HG02840 (cell line): ENCODE measurements around the gene NPNT.
"Not testable (repeated sequence)": the region's sequence is repeated elsewhere in the genome, so short reads cannot be mapped to it uniquely, and the experiment has no call there.

ENCODE experiments used
- ATAC-seq: cut with Tn5 transposase; IDR thresholded peaks from one replicate; pipeline ENCODE4 v1.9.1; 2021; ENCODE audit warnings: mild to moderate bottlenecking, moderate library complexity, moderate number of reproducible peaks; ENCODE audit not compliant: unreplicated experiment, low FRiP score

The NPNT gene

GRCh38 chr4:105894660-105895582, at the start of gene NPNT:
TSS of gene NPNT (plus strand) at chr4:105895471. CDS start at chr4:105895653, 182 bp downstream.
- ATAC-seq: no peak

- no peak for ATAC-seq
These were observed 49.7 kb upstream of the NPNT start for GRCh38 chr4:105845559-105845958.

- not testable (repeated sequence) for ATAC-seq
These were observed 46.9 kb upstream of the NPNT start for GRCh38 chr4:105848359-105848758.

GRCh38 chr4:105851196-105851595, 44.1 kb upstream of the NPNT start:
- ATAC-seq: no peak

- ATAC-seq: not testable (repeated sequence)
These were observed 43.0 kb upstream of the NPNT start for GRCh38 chr4:105852230-105852629.

- no peak for ATAC-seq
These were observed 36.7 kb upstream of the NPNT start for GRCh38 chr4:105858466-105859040.

GRCh38 chr4:105859233-105859632, 36.0 kb upstream of the NPNT start:
- ATAC-seq: no peak

GRCh38 chr4:105870963-105871362, 24.3 kb upstream of the NPNT start:
- ATAC-seq: no peak

- no peak for ATAC-seq
These were observed 23.3 kb upstream of the NPNT start for GRCh38 chr4:105871997-105872396.

- no peak for ATAC-seq
These were observed 20.0 kb upstream of the NPNT start for GRCh38 chr4:105875233-105875632.

GRCh38 chr4:105878668-105879067, 16.6 kb upstream of the NPNT start:
- no peak for ATAC-seq

GRCh38 chr4:105887508-105887907, 7.8 kb upstream of the NPNT start:
- no peak for ATAC-seq

- no peak for ATAC-seq
These were observed 551 bp downstream of the NPNT start for GRCh38 chr4:105895583-105896460.

- ATAC-seq: no peak
These were observed 1.2 kb downstream of the NPNT start for GRCh38 chr4:105896461-105896942.

GRCh38 chr4:105896984-105897775, 1.9 kb downstream of the NPNT start:
- no peak for ATAC-seq

- no peak for ATAC-seq
These were observed 5.3 kb downstream of the NPNT start for GRCh38 chr4:105900541-105900940.

GRCh38 chr4:105902550-105903262, 7.4 kb downstream of the NPNT start:
- ATAC-seq: no peak

GRCh38 chr4:105909787-105910281, 14.6 kb downstream of the NPNT start:
- ATAC-seq: no peak

GRCh38 chr4:105911426-105911825, 16.2 kb downstream of the NPNT start:
- ATAC-seq: no peak
